ENCODE measurements around the gene KAT2A.

The KAT2A gene

DNA sequence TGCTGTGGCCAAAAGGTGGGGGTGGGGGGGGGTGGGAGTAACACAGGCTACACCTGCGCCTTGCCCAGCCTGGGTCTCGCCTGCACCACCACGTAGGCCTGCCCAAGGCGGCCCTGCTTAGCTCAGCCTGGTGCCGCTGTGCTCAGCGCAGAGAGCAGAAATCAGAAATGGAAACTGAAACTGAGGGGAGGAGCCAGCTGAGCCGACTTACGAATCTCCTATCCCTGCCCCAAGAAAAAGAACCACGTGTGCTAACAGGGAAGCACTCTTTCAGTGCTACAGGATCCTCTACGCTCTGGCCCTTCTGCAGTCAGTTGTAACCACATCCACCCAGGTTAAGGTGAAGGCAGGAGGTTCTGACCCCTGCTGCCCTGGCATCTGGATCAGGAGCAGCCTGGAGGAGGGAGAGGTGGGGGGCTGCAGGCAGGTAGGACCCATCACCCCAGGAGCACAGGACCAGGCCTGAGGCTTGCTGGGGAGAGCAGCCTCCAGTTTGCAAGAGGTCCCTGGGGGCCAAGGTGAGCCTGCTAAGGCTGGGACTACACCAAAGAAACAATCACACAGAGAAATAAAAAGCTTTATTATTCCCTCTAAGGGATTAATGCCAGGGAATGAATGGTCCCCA lies 8.5 kb downstream of the KAT2A start, which contains the start of gene DHX58:
Gene DHX58 (minus strand): TSS at position 163 of the 625 bp plus-strand sequence. CDS start 822 bp downstream, outside the sequence.
- no peak for DNase-seq

GRCh38 chr17:42111871-42112551 lies 9.2 kb downstream of the KAT2A start:
- no peak for DNase-seq

- no peak for DNase-seq
Observed at GRCh38 chr17:42111265-42111636, 9.9 kb downstream of the KAT2A start.

- no peak for DNase-seq
Observed at GRCh38 chr17:42110301-42111264, 10.6 kb downstream of the KAT2A start.

- DNase-seq = no peak
Observed at GRCh38 chr17:42109086-42109485, 12.1 kb downstream of the KAT2A start.

DNA sequence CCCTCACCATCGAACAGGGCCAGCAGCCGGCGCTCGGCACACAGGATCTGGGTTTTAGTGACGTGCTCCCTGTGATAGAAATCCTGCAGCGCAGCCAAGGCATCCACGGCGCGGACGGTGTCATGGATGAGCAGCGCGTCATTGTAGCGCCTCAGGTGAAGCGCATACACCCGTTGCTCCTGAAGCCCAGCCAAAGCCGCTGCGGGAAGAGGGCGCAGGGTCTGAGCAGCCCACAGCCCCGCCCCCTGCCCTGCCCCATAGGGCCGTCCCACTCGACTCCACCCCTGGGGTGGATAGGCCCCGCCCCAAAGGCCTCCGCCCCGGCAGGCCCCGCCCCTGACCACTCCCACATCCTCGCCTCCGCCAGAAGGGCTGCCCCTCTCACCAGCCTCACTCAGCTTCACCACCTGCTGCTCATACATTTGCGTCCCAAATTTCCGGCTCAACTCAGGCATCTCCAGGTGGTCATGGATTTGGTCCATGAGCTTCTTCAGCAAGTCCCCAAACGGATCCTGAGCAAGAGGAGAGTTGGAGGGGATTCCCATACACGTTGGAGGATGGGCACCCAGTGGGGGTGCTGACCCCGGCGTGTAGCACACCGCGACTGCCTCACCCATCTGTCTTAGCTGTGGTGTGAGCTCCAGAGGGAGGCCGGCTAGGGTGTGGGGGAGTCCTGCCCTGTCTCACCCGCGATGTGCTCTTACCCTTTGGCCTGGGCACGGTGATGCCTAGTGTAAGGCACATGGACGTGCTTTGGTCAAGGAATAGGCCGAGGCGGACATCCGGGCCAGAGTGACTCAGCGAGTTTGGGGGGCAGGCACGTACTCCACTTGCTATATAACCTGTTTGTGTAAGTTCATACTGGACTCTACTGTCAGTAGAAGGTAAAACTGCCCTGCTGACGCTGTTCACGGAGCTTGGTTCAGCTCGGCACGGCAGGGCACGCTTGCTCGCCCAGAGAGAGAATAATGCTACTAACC lies 13.3 kb downstream of the KAT2A start:
- peak; percentile 80 for DNase-seq

DNA sequence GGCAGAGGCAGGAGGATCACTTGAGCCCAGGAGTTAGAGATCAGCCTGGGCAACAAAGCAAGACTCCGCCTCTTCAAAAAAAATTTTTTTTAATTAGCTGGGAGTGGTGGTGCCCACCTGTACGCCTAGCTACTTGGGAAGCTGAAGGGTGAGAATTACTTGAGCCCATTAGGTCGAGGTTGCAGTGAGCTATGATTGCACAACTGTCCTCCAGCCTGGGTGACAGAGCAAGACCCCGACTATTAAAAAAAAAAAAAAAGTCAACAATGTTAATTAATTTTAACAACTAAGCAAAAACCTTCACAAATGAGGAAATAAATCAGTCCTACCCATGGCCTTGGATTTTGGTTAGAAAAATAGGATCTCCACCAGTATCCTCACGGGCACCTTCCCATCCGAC lies 14.0 kb downstream of the KAT2A start:
- no peak for DNase-seq

DNA sequence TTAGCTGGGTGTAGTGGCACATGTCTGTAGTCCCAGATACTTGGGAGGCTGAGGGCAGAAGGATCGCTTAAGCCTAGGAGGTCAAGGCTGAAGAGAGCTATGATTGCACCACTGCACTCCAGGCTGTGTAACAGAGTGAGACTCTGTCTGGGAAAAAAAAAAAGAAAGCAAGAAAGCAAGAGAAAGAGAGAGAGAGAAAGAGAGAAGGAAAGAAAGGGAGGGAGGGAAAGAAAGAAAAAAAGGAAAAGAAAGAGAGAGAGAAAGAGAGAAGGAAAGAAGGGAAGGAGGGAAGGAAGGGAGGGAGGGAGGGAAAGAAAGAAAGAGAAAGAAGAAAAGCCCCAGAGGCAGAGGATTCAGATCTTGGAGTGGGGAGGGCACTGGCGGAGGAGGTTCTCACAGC lies 15.2 kb downstream of the KAT2A start:
- DNase-seq = no peak

- no peak for DNase-seq
Observed at GRCh38 chr17:42104264-42104663, 16.9 kb downstream of the KAT2A start.

DNA sequence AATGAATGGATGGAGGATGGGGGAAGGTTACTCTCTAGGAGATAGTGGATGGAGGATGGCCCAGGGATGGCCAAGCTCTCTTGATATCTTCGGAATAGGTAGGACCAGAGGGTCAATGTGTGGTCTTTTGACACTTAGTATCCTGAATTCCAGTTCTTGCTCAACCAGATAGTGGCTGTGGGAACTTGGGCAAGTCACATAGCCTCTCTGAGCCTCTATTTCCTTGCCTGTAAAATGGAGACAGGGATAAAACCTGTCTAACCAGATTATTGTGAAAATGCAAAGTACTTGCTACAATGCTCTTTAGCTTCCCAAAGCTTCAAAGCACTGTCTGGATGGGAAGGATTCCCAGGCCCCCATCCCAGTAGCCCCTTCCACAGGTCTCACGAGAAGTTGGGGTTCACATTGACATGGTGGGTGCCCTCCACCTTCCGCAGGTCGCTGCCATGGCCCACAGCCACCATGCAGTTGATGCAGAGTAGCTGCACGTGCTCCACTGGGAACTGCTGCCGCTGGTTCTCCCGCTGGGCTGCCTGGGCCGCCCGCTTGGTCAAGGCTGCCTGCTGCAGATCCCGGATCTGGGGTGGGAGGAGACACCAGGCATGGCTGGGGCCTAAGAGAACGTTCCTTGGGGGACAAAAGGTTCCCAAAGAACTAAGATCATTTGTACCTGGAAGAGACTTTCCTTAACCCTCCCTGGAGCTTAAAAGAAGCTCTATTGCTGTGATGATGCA lies 17.8 kb downstream of the KAT2A start:
- no peak for DNase-seq

- no peak for DNase-seq
Observed at GRCh38 chr17:42101513-42102292, 19.5 kb downstream of the KAT2A start.

DNA sequence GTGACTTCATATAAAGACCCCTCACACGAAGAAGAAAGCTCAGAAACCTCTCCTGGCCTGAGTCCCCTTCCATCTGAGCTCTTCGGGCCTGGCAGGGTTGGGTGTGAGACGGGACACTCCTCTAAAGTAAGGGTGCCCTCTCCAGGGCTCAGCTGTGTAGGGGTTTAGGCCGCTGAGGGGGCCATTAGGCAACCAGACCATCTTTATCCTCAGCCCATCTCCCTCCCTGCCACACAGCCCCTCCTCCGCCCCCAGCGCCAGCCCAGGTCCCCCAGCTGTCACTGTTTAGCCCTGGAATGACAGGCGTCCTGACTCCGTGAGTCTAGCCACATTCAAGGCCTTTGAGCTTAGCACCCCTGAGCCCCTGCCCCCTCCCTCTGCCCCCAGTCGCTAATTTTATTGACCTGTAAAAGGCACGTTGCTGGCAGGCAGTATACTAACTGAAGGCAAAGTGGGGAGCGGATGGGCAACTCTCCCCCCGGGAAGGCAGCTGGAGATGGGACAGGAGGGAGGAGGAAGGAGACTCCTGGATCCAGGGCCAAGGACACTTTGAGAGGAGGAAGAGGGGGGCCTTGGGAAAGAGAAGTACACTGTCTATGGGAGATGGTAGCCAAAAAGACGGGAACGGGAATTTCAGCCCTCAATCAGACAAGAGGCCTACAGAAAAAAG lies 22.3 kb downstream of the KAT2A start:
- no peak for DNase-seq

- peak; percentile 23 for DNase-seq
Observed at GRCh38 chr17:42097691-42098631, 23.2 kb downstream of the KAT2A start, which contains the start of gene ZNF385C. Gene ZNF385C (minus strand): TSS chr17:42098473. CDS start chr17:42063056, 35,417 bp downstream.

DNA sequence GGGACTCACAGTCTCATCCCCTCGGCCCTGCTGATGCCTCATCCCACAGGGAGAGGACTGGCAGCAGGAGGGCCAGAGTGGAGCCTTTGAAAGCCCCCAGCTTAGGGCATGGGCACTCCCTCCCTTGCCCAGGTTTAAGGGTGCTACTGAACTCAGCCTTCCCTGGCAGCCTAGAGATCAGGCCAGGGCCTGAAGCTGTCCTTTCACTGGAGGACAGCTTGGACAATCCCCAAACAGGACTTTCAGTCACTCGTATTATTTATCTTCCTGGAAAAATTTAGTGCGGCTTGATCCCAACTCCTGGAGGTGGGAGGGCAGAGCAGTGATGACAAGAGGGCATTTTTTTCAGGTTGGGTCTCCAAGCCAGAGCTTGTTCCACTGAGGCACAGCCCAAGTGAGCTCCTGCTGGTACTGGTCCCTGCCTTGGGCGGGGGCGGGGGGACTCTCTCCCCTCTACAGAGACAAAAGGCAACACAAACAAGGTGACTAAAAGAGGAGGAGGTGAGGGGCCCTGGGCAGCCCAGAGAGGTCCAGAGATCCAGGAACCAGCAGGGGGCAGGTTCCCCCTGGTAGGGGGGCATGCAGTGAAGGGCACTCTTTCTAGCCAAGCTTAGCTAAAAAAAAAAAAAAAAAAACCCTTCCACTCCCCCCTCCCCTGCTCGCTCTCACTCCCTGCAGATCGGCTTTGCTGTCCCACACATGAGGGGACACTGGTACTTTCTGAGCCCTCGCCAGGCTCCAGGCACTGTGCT lies 24.6 kb downstream of the KAT2A start:
- no peak for DNase-seq

DNA sequence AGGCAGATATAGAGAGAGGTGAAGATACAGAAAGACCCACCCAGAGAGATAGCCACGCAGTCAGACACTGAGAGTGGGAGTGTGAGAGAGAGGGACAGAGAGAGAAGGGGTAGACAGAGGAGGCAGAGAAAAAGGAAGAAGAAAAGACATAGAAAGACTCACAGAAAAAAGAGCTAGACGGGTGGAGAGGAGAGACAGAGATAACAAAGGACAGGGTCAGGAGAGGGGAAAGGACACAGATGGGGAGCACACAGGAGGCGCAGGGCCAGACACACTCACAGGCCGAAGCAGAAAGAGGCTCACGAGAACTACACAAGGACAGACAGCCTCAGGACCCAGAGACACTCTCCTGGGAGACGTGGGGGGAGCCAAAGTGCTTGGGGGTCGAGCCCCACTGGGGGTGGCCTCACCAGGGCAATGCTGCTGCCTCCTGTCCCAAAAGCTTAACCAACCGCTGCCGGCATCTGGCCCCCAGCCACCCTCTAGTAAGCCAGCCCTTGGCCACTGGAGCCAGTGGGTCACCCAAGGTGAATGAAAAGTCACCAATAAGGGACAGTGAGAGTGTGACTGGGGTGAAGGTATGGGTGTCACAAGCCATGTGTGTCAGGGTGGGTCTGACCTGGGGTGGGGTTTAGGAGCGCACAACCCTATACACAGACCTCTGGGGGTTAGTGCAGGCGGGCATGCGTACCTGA lies 26.6 kb downstream of the KAT2A start:
- DNase-seq = no peak

- no peak for DNase-seq
Observed at GRCh38 chr17:42092939-42093338, 28.2 kb downstream of the KAT2A start.
